MM.1S (cell line): ENCODE results near the gene SLC25A29.

ENCODE experiments used
- CTCF ChIP-seq: fragments of 300-600 bp; sonication (generic); IDR thresholded peaks from 2 replicates; pipeline ENCODE4 v1.5.1; 2016; ENCODE audit warnings: antibody characterized with exemption, low read length, mixed read lengths
- EZH2 ChIP-seq: fragments of 300-600 bp; sonication (generic); optimal IDR thresholded peaks from 2 replicates; pipeline ENCODE3; 2017; ENCODE audit warnings: low read depth, mild to moderate bottlenecking, antibody characterized with exemption, low read length, mixed read lengths
- EZH2phosphoT487 ChIP-seq: fragments of 300-600 bp; sonication (generic); IDR thresholded peaks from 2 replicates; pipeline ENCODE4 v1.6.1; 2018; ENCODE audit warnings: antibody characterized with exemption, low read length

- TF ChIP-seq EZH2 (no peak), CTCF (no peak), EZH2phosphoT487 (no peak)
Measured at GRCh38 chr14:100295376-100296105, 10.7 kb downstream of the SLC25A29 start.
